Tibial artery (tissue), 4 donors: Measurements from ENCODE around the gene RORC.
A peak's percentile ranks its signal among the peaks of the same experiment; 100 is the strongest.
"Not testable (repeated sequence)": the region's sequence is repeated elsewhere in the genome, so short reads cannot be mapped to it uniquely, and the experiment has no call there.

Experiments
- DNase-seq, 2 donors: peaks; one replicate each; pipeline ENCODE4 v3.0.0-alpha.2; 2019
- H3K27ac ChIP-seq, 2 donors: fragments of 200-600 bp; sonication (generic) in 1 of 2; 1 replicate in 1 of 2; 2 replicates in 1 of 2; pipeline ENCODE4 v1.5.1; 2018 to 2019; ENCODE audit warnings: mild to moderate bottlenecking in 1 of 2
- H3K27me3 ChIP-seq, 2 donors: fragments of 200-600 bp; sonication (generic) in 1 of 2; one replicate each; pipeline versions ENCODE4 v1.5.1 to v1.6.0; 2016 to 2019
- H3K36me3 ChIP-seq, 3 donors: fragments of 200-600 bp; sonication (generic) in 2 of 3; one replicate each; pipeline ENCODE4 v1.5.1; 2016 to 2019; ENCODE audit warnings: mild to moderate bottlenecking in 2 of 3
- H3K4me1 ChIP-seq, 4 donors: fragments of 200-600 bp; sonication (generic) in 2 of 4; 1 replicate in 3 of 4; 2 replicates in 1 of 4; pipeline ENCODE4 v1.5.1; 2016 to 2019
- H3K4me3 ChIP-seq, 2 donors: fragments of 200-600 bp; sonication (generic) in 1 of 2; 1 replicate in 1 of 2; 2 replicates in 1 of 2; pipeline ENCODE4 v1.5.1; 2018 to 2019; ENCODE audit warnings: mild to moderate bottlenecking in 2 of 2
- H3K9me3 ChIP-seq, 3 donors: fragments of 200-600 bp; sonication (generic) in 1 of 3; one replicate each; pipeline ENCODE4 v1.5.1; 2016 to 2019
- CTCF ChIP-seq, 2 experiments: fragments of 200-600 bp in 1 of 2; fragments of 450-650 bp in 1 of 2; IDR thresholded peaks; one replicate each; pipeline ENCODE4 v1.5.1; 2017 to 2019; ENCODE audit warnings: antibody characterized with exemption in 2 of 2, mild to moderate bottlenecking in 1 of 2, moderate library complexity in 1 of 2
- intact Hi-C: fragments of 100-400 bp; cut with DNase I; formaldehyde crosslinking; loops from one replicate; pipeline ENCODE4 v1.15.0; 2023; ENCODE audit warnings: low total_unique reads

RORC gene

GRCh38 chr1:151859891-151860293, 28.3 kb upstream of the RORC start:
- Histone ChIP-seq H3K36me3 (no peaks in the 10 kb centered on the region), H3K4me1 (peaks cover 0 to 21% (median 4%) of the 10 kb centered on the region in 4 donors), H3K27ac (no peak overlapping the region), H3K4me3 (no peak overlapping the region), H3K9me3 (no peaks in the 10 kb centered on the region), H3K27me3 (no peaks in the 10 kb centered on the region)
- DNase-seq: no peak
- TF ChIP-seq CTCF (IDR thresholded peaks at IDR 0.05): no peak
- intact Hi-C loops: no loop called here

- no peak for TF ChIP-seq CTCF (IDR thresholded peaks at IDR 0.05)
- Histone ChIP-seq H3K27ac (no peak overlapping the region), H3K27me3 (no peaks in the 10 kb centered on the region), H3K9me3 (no peaks in the 10 kb centered on the region), H3K4me1 (peaks cover 0 to 21% (median 4%) of the 10 kb centered on the region in 4 donors), H3K36me3 (no peaks in the 10 kb centered on the region), H3K4me3 (no peak overlapping the region)
- intact Hi-C loops: no loop called here
- DNase-seq: no peak
These were observed 27.5 kb upstream of the RORC start for GRCh38 chr1:151858886-151859665.

GRCh38 chr1:151858030-151858746, 26.6 kb upstream of the RORC start:
- Histone ChIP-seq H3K9me3 (no peaks in the 10 kb centered on the region), H3K4me1 (peaks cover 0 to 21% (median 4%) of the 10 kb centered on the region in 4 donors), H3K36me3 (no peaks in the 10 kb centered on the region), H3K27ac (no peak overlapping the region), H3K4me3 (no peak overlapping the region), H3K27me3 (no peaks in the 10 kb centered on the region)
- no peak for TF ChIP-seq CTCF (IDR thresholded peaks at IDR 0.05)
- intact Hi-C loops: no loop called here
- DNase-seq: no peak

GRCh38 chr1:151855933-151856332, 24.3 kb upstream of the RORC start:
- TF ChIP-seq CTCF (IDR thresholded peaks at IDR 0.05): no peak
- Histone ChIP-seq H3K27ac (peak overlapping the region in 1 of 2 donors; percentile 19), H3K4me1 (peaks cover 0 to 17% (median 4%) of the 10 kb centered on the region in 4 donors), H3K4me3 (no peak overlapping the region), H3K36me3 (no peaks in the 10 kb centered on the region), H3K9me3 (no peaks in the 10 kb centered on the region), H3K27me3 (peaks cover 0 to 6% of the 10 kb centered on the region in 2 donors)
- intact Hi-C loops: no loop called here
- DNase-seq: no peak

- peak overlapping the region in 1 of 2 donors; percentile 19 for H3K27ac ChIP-seq
- H3K36me3 ChIP-seq, H3K4me3 ChIP-seq, intact Hi-C loops, H3K9me3 ChIP-seq, DNase-seq: not testable (repeated sequence)
- H3K27me3 ChIP-seq: peaks cover 0 to 10% of the 10 kb centered on the region in 2 donors
- H3K4me1 ChIP-seq: peaks cover 0 to 13% (median 4%) of the 10 kb centered on the region in 4 donors
These were observed 23.9 kb upstream of the RORC start for GRCh38 chr1:151855516-151855915.

GRCh38 chr1:151854658-151855057, 23.1 kb upstream of the RORC start:
- Histone ChIP-seq H3K9me3 (no peaks in the 10 kb centered on the region), H3K27me3 (peaks cover 0 to 14% of the 10 kb centered on the region in 2 donors), H3K4me1 (peaks cover 0 to 10% (median 4%) of the 10 kb centered on the region in 4 donors), H3K4me3 (no peak overlapping the region), H3K27ac (no peak overlapping the region), H3K36me3 (no peaks in the 10 kb centered on the region)
- DNase-seq: no peak
- intact Hi-C loops: no loop called here
- TF ChIP-seq CTCF (IDR thresholded peaks at IDR 0.05): no peak
